ENCODE results near the gene DARS1. TPM values are rescaled to one million over a fixed set of nuclear protein-coding genes. Genes with fewer than 3 reads are reported as not detected.

DARS1 gene
- total and polyA plus RNA-seq, 2 donors (not counting 1 experiment from before 2014, with no cell fraction given) = 36.7 to 88.3 TPM

DNA sequence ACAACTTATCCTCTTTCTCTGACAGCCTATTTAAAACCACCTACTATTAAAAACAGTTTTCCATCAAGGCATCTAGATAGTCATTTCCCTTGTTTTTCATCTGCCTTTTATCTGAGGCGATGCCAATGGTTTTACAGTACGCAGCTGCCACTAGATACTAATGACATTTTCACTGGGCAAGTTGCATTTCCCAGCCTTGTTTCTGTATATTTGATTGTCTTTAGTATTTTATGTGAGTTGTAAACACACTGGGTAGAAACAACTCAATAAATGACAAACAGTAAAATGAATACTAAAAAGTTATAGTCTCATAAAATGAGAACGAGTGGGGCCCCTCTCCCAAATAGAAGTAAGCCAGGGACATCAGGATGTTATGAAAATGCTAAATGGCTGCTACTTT lies 8.9 kb upstream of the DARS1 start:
- Mint-ChIP-seq H3K9me3 (ENCODE audit: insufficient read depth) (no peaks in the 10 kb centered on the region), H3K4me1 (peaks cover 25% of the 10 kb centered on the region), H3K4me3 (no peak overlapping the region), H3K27me3 (no peaks in the 10 kb centered on the region), H3K27ac (no peak overlapping the region)
- Histone ChIP-seq H3K36me3 (replicated peaks in 1 of 2; ENCODE audit: control extremely low read depth in 1 of 2, control insufficient read depth in 1 of 2, extremely low read depth in 1 of 2, insufficient read depth in 2 of 2, low read length in 1 of 2) (no peaks in the 10 kb centered on the region), H2AFZ (ENCODE audit: insufficient read depth, low read depth, low read length, poor library complexity, severe bottlenecking) (no peak overlapping the region), H3K79me2 (ENCODE audit: control insufficient read depth, insufficient read depth, low read length) (peaks cover 19% of the 10 kb centered on the region), H3K4me3 (ENCODE audit: control extremely low read depth in 1 of 5, extremely low read depth in 1 of 5, insufficient read depth in 1 of 5, low read depth in 2 of 5, low read length in 4 of 5) (no peak overlapping the region), H3K27ac (ENCODE audit: low read length in 2 of 2) (no peak overlapping the region), H3K4me1 (ENCODE audit: control insufficient read depth in 2 of 2, insufficient read depth in 2 of 2, low read length in 2 of 2) (peaks cover 26% of the 10 kb centered on the region in 2 donors), H3K9ac (ENCODE audit: low read length) (no peak overlapping the region), H3K9me3 (ENCODE audit: control extremely low read depth in 1 of 3, control insufficient read depth in 2 of 3, insufficient read depth in 1 of 3, low read length in 2 of 3) (no peaks in the 10 kb centered on the region), H4K20me1 (ENCODE audit: control insufficient read depth, insufficient read depth, low read length, poor library complexity, severe bottlenecking) (no peaks in the 10 kb centered on the region), H3K4me2 (replicated peaks; ENCODE audit: low read depth, low read length, poor library complexity, severe bottlenecking) (no peak overlapping the region), H3K27me3 (replicated peaks in 1 of 4; ENCODE audit: control extremely low read depth in 1 of 4, control insufficient read depth in 3 of 4, insufficient read depth in 4 of 4, low read length in 3 of 4) (no peaks in the 10 kb centered on the region)
- DNase-seq (no peak), ATAC-seq (ENCODE audit: low read depth) (no peak)
- ChIA-PET POLR2A (no interaction called here), CTCF (no interaction called here)
- no CpG with 5 or more reads among the region's 3 CpGs for WGBS (ENCODE audit: insufficient coverage)
- no peak for TF ChIP-seq EZH2 (IDR thresholded peaks at IDR 0.05; ENCODE audit: borderline replicate concordance, insufficient read depth, low read depth, low read length, poor library complexity, severe bottlenecking)
- TF ChIP-seq, protein P1, sequence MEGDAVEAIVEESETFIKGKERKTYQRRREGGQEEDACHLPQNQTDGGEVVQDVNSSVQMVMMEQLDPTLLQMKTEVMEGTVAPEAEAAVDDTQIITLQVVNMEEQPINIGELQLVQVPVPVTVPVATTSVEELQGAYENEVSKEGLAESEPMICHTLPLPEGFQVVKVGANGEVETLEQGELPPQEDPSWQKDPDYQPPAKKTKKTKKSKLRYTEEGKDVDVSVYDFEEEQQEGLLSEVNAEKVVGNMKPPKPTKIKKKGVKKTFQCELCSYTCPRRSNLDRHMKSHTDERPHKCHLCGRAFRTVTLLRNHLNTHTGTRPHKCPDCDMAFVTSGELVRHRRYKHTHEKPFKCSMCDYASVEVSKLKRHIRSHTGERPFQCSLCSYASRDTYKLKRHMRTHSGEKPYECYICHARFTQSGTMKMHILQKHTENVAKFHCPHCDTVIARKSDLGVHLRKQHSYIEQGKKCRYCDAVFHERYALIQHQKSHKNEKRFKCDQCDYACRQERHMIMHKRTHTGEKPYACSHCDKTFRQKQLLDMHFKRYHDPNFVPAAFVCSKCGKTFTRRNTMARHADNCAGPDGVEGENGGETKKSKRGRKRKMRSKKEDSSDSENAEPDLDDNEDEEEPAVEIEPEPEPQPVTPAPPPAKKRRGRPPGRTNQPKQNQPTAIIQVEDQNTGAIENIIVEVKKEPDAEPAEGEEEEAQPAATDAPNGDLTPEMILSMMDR (IDR thresholded peaks at IDR 0.05) = no peak
- intact Hi-C loops (cut with micrococcal nuclease) = no loop called here

- Histone ChIP-seq H3K9ac (ENCODE audit: low read length) (no peak overlapping the region), H4K20me1 (ENCODE audit: control insufficient read depth, insufficient read depth, low read length, poor library complexity, severe bottlenecking) (no peaks in the 10 kb centered on the region), H3K27ac (ENCODE audit: low read length in 2 of 2) (no peak overlapping the region), H3K79me2 (ENCODE audit: control insufficient read depth, insufficient read depth, low read length) (peaks cover 22% of the 10 kb centered on the region), H3K36me3 (replicated peaks in 1 of 2; ENCODE audit: control extremely low read depth in 1 of 2, control insufficient read depth in 1 of 2, extremely low read depth in 1 of 2, insufficient read depth in 2 of 2, low read length in 1 of 2) (no peaks in the 10 kb centered on the region), H3K4me1 (ENCODE audit: control insufficient read depth in 2 of 2, insufficient read depth in 2 of 2, low read length in 2 of 2) (peaks cover 17% of the 10 kb centered on the region in 2 donors), H3K27me3 (replicated peaks in 1 of 4; ENCODE audit: control extremely low read depth in 1 of 4, control insufficient read depth in 3 of 4, insufficient read depth in 4 of 4, low read length in 3 of 4) (no peaks in the 10 kb centered on the region), H2AFZ (ENCODE audit: insufficient read depth, low read depth, low read length, poor library complexity, severe bottlenecking) (no peak overlapping the region), H3K4me2 (replicated peaks; ENCODE audit: low read depth, low read length, poor library complexity, severe bottlenecking) (no peak overlapping the region), H3K4me3 (ENCODE audit: control extremely low read depth in 1 of 5, extremely low read depth in 1 of 5, insufficient read depth in 1 of 5, low read depth in 2 of 5, low read length in 4 of 5) (no peak overlapping the region), H3K9me3 (ENCODE audit: control extremely low read depth in 1 of 3, control insufficient read depth in 2 of 3, insufficient read depth in 1 of 3, low read length in 2 of 3) (no peaks in the 10 kb centered on the region)
- CTCF ChIA-PET = no interaction called here
- Mint-ChIP-seq H3K4me1 (peaks cover 18% of the 10 kb centered on the region), H3K9me3 (ENCODE audit: insufficient read depth) (no peaks in the 10 kb centered on the region), H3K27me3 (no peaks in the 10 kb centered on the region), H3K4me3 (no peak overlapping the region), H3K27ac (no peak overlapping the region)
- POLR2A ChIA-PET = no interaction called here
- ATAC-seq (ENCODE audit: low read depth) (no peak), DNase-seq (no peak)
- intact Hi-C loops (cut with micrococcal nuclease) = no loop called here
- TF ChIP-seq EZH2 (IDR thresholded peaks at IDR 0.05; ENCODE audit: borderline replicate concordance, insufficient read depth, low read depth, low read length, poor library complexity, severe bottlenecking) = no peak
Measured at GRCh38 chr2:135993421-135993820, 8.0 kb upstream of the DARS1 start.

Measured in B cell (primary cell).